ENCODE data around the gene FBXL7.

Gene FBXL7

GRCh38 chr5:15786884-15787283, 286.9 kb downstream of the FBXL7 start:
- DNase-seq: no peak

DNA sequence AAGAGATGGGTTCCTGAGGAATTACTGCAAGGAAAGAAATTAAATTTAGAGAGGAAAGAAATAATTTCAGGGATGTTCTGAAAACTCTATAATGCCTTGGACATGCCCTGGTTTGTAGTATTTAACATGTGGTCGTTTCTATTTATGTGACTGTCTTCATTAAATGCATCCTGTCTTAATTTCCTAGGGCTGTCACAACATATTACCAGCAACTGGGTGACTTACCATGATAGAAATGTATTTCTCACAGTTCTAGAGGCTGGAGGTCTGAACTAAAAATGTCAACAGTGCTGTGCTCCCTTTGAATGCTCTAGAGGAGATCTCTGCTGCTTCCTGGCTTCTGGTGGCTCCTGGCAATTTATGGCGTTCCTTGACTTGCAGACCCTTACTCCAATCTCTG, 287.7 kb downstream of the FBXL7 start:
- no peak for DNase-seq

DNA sequence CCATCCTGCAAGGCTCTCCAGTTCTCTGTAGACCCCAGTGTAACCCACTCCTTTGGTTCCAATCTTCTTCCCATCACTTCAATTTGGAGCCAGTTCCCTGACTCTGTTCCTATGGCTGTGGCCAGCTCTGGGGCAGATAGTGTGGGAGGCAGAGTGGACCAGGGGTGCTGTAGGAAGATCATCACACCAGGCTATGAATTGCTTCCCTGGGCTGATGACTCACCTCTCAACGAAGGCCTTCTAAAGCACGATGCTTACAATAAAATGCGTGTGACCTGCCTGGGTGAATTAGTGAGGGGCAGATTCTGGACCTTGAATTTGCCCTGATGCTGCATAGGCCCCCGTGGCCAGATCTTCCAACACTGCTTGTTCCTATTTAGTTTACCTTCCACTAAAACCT, 289.7 kb downstream of the FBXL7 start:
- DNase-seq: no peak

DNA sequence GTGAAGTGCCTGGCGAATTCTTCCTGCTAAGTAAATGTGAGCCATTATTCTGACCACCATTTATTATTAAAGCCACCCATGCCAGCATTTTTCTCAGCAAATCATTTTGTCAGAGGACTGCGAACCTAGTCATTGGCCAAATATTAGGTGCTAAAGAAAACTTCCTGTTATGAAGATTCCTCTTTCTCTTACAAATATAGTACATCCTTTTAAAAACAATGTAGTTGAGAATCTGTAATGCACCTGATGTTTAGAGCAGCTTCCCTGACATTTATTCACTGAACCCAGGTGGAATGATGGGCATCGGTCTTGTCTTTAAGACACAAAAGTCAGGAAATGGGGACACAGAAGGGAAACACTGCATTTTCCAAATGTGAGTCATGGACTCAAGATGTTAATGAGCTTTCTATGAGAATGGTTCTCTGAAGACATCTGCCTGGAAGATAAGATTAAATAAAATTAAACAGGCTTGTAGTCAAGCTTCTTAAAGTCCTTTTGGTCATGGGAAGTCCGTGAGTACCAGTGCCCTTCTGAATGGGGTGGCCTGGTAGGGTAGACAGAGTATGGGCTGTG, 290.6 kb downstream of the FBXL7 start:
- DNase-seq: no peak

GRCh38 chr5:15791274-15791673, 291.3 kb downstream of the FBXL7 start:
- DNase-seq: no peak

DNA sequence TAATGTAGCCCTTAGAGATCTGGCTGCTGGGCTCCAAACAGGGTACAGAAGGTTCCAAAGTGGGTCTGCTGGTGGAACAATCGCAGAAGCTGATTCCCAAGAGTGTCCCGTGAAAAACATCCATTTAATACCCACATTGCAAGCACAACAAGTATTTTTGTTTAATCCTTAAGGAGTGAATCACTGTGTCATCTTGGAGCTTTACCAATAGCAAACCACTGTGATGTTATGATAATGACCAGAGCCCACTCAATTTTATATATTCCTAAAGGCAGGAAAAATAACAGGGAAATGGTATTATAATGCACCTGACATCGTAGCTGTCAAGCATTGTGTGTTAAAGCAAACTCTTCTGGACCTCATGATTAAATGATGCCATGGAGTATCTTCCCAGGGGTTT, 291.9 kb downstream of the FBXL7 start:
- DNase-seq: no peak

GRCh38 chr5:15794052-15794985, 294.3 kb downstream of the FBXL7 start:
- DNase-seq: no peak

- DNase-seq: no peak
Observed at GRCh38 chr5:15796096-15796495, 296.1 kb downstream of the FBXL7 start.

GRCh38 chr5:15796557-15796956, 296.6 kb downstream of the FBXL7 start:
- DNase-seq: no peak

GRCh38 chr5:15797116-15797515, 297.1 kb downstream of the FBXL7 start:
- DNase-seq: no peak

DNA sequence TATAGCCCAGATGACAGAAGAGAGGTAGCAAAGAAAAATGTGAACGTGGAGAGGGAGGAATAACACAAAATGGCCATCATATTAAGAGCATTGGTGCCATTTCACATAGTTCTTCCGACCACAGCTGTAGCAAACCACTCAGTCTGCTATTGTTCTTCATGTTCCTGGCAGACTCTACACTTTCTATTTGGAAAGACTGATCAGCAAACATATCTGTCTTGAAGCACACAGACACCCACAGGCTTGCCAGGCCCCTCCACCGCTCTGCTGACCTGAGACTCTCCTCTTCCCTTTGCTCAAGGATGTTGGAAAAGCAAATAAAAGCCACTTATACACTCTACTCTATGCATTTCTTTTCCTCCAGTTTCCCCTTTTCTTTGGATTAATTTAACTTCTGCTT, 298.0 kb downstream of the FBXL7 start:
- no peak for DNase-seq

DNA sequence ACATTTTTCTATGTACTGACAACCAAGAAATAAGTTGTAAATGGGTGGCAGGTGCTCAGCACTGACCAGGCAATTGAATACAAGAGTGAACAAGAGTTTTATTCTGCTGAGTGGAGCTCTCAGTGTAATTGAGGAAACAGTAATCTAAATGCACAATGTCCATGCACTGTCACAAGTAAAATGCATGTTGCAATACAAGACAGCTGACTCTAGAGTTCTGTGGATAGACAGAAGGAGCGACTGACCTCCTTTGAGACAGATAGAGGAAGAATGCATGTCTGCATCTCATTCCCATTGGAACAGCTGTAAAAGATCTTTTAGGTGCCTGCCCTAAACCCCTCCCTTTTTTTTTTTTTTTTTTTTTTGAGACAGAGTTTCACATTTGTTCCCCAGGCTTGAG, 299.0 kb downstream of the FBXL7 start:
- DNase-seq: no peak

- DNase-seq: no peak
Observed at GRCh38 chr5:15799612-15800011, 299.6 kb downstream of the FBXL7 start.

GRCh38 chr5:15803280-15803679, 303.3 kb downstream of the FBXL7 start:
- DNase-seq: no peak

DNA sequence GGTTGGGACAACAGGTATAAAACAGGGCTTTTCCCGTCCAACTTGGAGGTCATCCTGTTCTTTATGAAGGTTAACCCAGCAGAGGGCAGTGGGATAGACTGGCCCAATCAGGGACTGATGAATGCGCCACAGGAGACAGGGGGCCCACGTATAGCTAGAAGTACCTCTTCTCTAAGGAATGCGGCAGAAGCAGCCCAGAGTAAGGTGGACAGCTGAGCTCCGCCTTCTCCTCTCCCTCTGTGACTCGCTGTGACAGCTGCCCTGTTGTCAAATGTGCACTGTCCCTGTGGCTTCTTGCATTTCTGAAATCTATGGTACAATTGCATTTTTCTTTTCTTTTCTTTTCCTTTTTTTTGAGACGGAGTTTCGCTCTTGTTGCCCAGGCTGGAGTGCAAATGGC, 306.6 kb downstream of the FBXL7 start:
- DNase-seq: no peak

DNA sequence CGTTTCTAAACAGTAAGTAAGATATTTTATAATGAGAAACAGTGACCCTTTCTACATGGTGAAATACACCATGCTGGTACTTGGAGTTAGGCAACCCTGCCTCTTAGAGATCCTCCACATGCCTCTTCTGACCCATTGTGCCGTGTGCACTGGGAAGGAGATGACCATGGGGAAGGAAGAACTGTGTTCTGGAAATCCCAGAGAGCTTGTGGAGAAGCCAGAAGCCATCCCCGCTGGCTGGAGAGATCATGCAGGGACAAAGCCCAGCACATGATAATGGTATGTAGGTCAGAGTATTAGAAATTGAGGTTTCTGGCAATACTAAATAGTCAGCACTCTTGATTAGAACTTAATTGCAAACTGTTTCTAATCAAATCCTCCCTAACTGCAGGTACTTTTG, 307.3 kb downstream of the FBXL7 start:
- no peak for DNase-seq

DNA sequence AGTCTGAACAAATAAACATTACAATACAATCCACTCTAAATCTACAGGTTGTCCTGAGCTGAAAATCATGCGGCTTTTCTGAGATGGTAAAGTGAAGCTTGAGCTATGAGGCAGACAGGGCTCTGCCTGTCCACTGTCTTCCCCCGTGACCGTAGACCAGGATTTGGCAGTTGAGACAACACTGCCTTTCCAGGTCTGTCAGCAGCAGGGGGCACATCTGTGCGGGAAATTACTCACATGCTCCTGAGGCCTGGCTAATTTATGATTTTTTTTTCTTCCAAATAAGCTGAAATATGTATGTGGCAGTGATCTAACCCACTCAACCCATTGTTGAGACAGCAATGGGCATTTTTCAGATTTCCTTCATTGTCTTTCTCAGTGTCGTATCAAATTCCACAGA, 307.9 kb downstream of the FBXL7 start:
- no peak for DNase-seq

DNA sequence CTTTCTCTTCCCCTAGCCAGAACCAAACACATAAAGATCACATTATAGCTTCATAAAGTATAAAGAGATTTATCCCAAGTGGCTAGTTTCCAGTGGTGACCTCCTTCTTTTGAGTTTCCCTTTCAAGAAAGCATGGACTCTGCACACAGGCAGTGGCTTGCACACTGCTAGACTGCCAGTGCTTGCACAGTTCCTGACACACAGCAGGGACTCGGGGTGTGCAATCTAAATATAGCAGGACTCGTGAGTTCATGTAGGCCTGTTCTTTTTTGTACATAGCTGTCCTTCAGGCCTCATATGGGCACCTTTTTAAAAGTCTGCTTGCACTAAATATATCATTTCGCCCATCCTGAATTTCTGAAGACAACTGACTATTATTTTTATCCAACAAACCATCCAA, 308.6 kb downstream of the FBXL7 start:
- no peak for DNase-seq

DNA sequence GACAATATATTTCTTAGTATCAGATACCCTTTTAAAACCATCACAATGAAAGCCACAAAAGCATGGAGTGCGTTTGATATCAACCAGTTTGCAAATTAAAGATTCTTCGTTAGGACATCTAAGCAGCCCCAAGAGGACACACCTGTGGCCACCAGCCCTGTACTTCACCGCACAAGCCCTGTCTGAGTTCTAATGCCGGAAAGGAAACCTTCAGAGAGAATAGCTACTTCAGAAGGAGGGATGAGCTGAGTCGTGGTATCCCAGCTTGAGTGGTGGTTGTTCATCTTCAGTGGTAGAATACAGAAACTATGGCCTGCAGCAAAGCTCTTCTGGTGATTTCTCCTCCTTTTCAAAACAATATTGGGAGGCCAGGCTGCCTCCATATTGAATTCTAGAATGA, 319.6 kb downstream of the FBXL7 start:
- DNase-seq: no peak

DNA sequence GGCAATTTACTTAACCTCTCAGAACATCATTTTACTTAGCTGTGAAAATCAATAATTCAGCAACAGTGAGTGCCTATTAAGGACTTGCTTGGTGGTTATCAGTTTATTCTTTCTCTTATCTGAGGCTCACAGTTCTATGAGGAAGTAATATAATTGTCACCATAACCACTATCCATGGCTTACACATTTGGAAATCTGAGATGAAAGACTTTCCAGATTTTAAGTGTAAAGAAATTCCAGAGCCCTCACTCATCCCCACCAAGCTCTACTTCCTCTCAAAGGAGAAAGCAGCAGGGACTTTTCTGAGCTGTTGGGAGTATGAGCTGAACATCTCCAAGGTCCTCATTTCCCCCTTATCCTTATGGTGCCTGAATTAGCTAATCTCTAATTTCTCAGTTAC, 321.5 kb downstream of the FBXL7 start:
- no peak for DNase-seq

DNA sequence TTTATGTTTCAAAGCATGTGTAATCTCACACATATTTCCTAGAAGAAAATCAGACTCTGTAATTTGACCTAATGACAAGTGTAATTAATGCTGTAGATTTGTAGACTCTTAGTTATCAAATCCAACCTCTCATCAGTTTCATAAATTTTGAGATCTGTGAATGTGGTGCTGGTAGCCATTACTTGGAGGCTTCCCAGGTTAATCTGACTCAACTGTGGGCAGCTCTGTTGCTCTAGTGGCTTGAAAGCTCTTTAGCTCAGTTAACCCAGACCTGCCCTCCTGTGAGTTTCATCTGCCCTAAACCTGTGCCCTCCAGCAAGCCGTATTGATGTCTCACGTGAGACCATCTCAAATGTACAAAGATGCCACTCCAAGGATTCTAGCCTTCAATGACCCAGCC, 323.4 kb downstream of the FBXL7 start:
- no peak for DNase-seq

DNA sequence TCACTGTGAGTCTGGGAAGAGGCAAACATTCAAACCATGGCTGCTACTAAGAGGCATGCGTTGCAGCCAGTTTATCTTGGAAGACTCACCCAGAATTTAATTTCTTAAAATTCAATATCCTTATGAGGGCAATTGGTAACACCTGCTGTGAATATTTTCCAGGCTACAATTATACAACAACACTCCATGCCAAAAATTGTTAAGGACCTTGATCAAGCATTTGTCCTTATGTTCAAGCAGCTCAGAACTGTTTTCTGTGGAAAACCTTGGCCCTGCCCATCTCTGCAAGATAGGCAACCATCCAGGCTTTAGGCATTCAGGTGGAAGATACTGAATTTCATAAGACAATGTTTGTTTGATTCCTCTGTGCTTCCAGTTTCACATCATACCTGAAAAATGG, 327.8 kb downstream of the FBXL7 start:
- no peak for DNase-seq

GRCh38 chr5:15831408-15831807, 331.4 kb downstream of the FBXL7 start:
- no peak for DNase-seq

DNA sequence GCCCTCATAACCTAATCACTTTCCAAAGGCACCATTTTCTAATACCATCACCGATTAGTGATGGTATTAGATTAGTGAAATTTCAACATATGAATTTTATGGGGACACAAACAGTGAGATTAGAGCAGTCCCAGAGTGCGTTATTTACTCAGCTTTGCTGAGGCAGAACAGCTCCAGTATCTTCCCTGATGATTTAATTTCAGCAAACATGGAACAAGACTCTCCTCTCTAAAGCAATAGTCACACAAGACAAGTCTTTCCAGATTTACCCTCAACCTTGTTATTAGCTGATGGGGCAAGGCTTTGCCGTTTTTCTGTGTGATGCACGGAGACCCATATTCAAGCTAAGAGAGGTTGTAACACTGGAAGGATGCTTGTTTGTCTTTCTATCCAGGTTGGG, 333.4 kb downstream of the FBXL7 start:
- no peak for DNase-seq

Data from NCI-H2171 (cell line).